ENCODE data around the gene LHPP.

DNA sequence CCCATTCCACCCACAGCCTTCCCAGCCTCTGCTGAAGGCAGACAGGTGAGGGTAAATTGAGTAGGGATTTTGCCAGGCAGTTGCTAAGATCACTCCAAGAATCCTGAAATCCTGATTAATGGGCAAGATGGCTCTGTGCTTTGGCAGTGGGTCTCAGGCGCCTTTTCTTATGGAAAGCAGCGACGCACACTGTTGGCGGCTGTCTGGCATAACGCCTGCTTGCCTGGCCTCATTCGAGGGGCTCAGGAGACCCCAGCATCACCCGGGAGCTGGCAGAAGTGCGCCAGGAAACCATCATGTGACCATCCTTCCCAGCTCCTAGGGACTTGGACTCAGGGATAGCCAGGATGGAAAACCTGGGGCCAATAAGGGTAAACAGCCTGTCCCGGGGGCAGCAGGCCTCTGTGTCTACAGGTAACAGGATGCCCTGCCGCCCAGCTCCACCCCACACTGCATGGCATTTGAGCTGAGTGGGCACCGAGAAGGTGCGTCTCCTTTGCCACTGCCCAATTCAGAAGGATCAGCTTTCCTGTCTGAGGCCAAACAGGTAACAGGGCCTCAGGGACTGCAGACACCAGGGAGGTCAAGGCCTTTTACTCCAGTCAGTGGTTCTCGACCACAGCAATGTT lies 184.0 kb downstream of the LHPP start:
- TF ChIP-seq POLR2A (IDR thresholded peaks at IDR 0.05): no peak
- no peak for TF ChIP-seq POLR2AphosphoS5 (IDR thresholded peaks at IDR 0.05)
- TF ChIP-seq, protein P1, sequence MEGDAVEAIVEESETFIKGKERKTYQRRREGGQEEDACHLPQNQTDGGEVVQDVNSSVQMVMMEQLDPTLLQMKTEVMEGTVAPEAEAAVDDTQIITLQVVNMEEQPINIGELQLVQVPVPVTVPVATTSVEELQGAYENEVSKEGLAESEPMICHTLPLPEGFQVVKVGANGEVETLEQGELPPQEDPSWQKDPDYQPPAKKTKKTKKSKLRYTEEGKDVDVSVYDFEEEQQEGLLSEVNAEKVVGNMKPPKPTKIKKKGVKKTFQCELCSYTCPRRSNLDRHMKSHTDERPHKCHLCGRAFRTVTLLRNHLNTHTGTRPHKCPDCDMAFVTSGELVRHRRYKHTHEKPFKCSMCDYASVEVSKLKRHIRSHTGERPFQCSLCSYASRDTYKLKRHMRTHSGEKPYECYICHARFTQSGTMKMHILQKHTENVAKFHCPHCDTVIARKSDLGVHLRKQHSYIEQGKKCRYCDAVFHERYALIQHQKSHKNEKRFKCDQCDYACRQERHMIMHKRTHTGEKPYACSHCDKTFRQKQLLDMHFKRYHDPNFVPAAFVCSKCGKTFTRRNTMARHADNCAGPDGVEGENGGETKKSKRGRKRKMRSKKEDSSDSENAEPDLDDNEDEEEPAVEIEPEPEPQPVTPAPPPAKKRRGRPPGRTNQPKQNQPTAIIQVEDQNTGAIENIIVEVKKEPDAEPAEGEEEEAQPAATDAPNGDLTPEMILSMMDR (IDR thresholded peaks at IDR 0.05): no peak
